Activated T-helper 1 cell treated with anti-CD3 and anti-CD28 coated beads, Interleukin-12 subunit alpha, Interleukin-12 subunit beta, Interleukin-2, Interleukin-4 antibody, amounts not matched to agents 30 ng/mL and 10 ng/mL and 1 ng/mL, durations not matched to agents 14 hours and 24 hours and 36 hours (primary cell): ENCODE measurements around the gene IGSF9. TPM values are rescaled to one million over a fixed set of nuclear protein-coding genes. Genes with fewer than 3 reads are reported as not detected.

ENCODE experiments used
- DNase-seq: peaks from one replicate; pipeline ENCODE4 v3.0.0; 2021; ENCODE audit warnings: low spot score
- H3K27ac Mint-ChIP-seq: one replicate; pipeline ENCODE4 v1.8.0; 2021; ENCODE audit warnings: mild to moderate bottlenecking, mixed read lengths
- H3K27me3 Mint-ChIP-seq: one replicate; pipeline ENCODE4 v1.8.0; 2022; ENCODE audit warnings: mild to moderate bottlenecking, moderate library complexity, mixed read lengths; ENCODE audit not compliant: insufficient read depth
- H3K36me3 Mint-ChIP-seq: one replicate; pipeline ENCODE4 v1.8.0; 2021; ENCODE audit warnings: low read depth, mixed read lengths
- H3K4me1 Mint-ChIP-seq: one replicate; pipeline ENCODE4 v1.8.0; 2021; ENCODE audit warnings: low read depth, mixed read lengths
- H3K4me3 Mint-ChIP-seq: one replicate; pipeline ENCODE4 v1.8.0; 2021; ENCODE audit warnings: mild to moderate bottlenecking, moderate library complexity, mixed read lengths
- H3K9me3 Mint-ChIP-seq: one replicate; pipeline ENCODE4 v1.8.0; 2021; ENCODE audit warnings: mixed read lengths
- intact Hi-C: fragments of 100-400 bp; cut with micrococcal nuclease; formaldehyde crosslinking; loops from one replicate; pipeline ENCODE4 v1.15.1; 2024
- total RNA-seq: library from RNA; stranded (reverse); gene quantifications from 2 replicates; pipeline ENCODE4 v1.2.3, GENCODE V29; 2022

The IGSF9 gene
- total RNA-seq, 1 donor from 2014 or later = not detected

- intact Hi-C loops = loop anchor here (10.0 kb wide), 1 partner anchor 435 kb away; no protein-coding TSS in a partner anchor
- Mint-ChIP-seq H3K27ac (no peak overlapping the region), H3K4me3 (no peak overlapping the region), H3K9me3 (no peaks in the 10 kb centered on the region), H3K27me3 (peaks cover 30% of the 10 kb centered on the region), H3K4me1 (peaks cover 9% of the 10 kb centered on the region), H3K36me3 (no peaks in the 10 kb centered on the region)
- DNase-seq = no peak
These were observed 5.8 kb downstream of the IGSF9 start for GRCh38 chr1:159939678-159940002.

- Mint-ChIP-seq H3K4me3 (no peak overlapping the region), H3K27ac (peak overlapping the region; percentile 67), H3K4me1 (peaks cover 9% of the 10 kb centered on the region), H3K27me3 (peaks cover 26% of the 10 kb centered on the region), H3K9me3 (no peaks in the 10 kb centered on the region), H3K36me3 (no peaks in the 10 kb centered on the region)
- DNase-seq = no peak
- intact Hi-C loops = loop anchor here (10.0 kb wide), 1 partner anchor 436 kb away; no protein-coding TSS in a partner anchor
These were observed 6.3 kb downstream of the IGSF9 start for GRCh38 chr1:159938905-159939677.

- peaks cover 9% of the 10 kb centered on the region for H3K4me1 Mint-ChIP-seq
- no peak overlapping the region for H3K4me3 Mint-ChIP-seq
- H3K36me3 Mint-ChIP-seq = no peaks in the 10 kb centered on the region
- intact Hi-C loops = loop anchor here (10.0 kb wide), 1 partner anchor 436 kb away; no protein-coding TSS in a partner anchor
- no peaks in the 10 kb centered on the region for H3K9me3 Mint-ChIP-seq
- peaks cover 20% of the 10 kb centered on the region for H3K27me3 Mint-ChIP-seq
- DNase-seq = no peak
- no peak overlapping the region for H3K27ac Mint-ChIP-seq
These were observed 7.1 kb downstream of the IGSF9 start for GRCh38 chr1:159938211-159938852.

- DNase-seq = no peak
- peaks cover 18% of the 10 kb centered on the region for H3K27me3 Mint-ChIP-seq
- peaks cover 9% of the 10 kb centered on the region for H3K4me1 Mint-ChIP-seq
- no peak overlapping the region for H3K27ac Mint-ChIP-seq
- no peak overlapping the region for H3K4me3 Mint-ChIP-seq
- intact Hi-C loops = loop anchor here (10.0 kb wide), 1 partner anchor 438 kb away; no protein-coding TSS in a partner anchor
- no peaks in the 10 kb centered on the region for H3K36me3 Mint-ChIP-seq
- no peaks in the 10 kb centered on the region for H3K9me3 Mint-ChIP-seq
These were observed 8.2 kb downstream of the IGSF9 start for GRCh38 chr1:159937054-159937750.

GRCh38 chr1:159936273-159936904 lies 9.0 kb downstream of the IGSF9 start:
- no peak overlapping the region for H3K4me3 Mint-ChIP-seq
- peak; percentile 76 for DNase-seq
- intact Hi-C loops = loop anchor here (1.0 to 10.0 kb wide), 4 partner anchors 11 to 438 kb away; partner anchors contain the start of gene TAGLN2
- peaks cover 16% of the 10 kb centered on the region for H3K27me3 Mint-ChIP-seq
- H3K4me1 Mint-ChIP-seq = peaks cover 9% of the 10 kb centered on the region
- H3K36me3 Mint-ChIP-seq = no peaks in the 10 kb centered on the region
- H3K27ac Mint-ChIP-seq = no peak overlapping the region
- H3K9me3 Mint-ChIP-seq = no peaks in the 10 kb centered on the region

GRCh38 chr1:159935719-159936272 lies 9.6 kb downstream of the IGSF9 start:
- Mint-ChIP-seq H3K27ac (no peak overlapping the region), H3K4me1 (peaks cover 9% of the 10 kb centered on the region), H3K9me3 (no peaks in the 10 kb centered on the region), H3K27me3 (peaks cover 16% of the 10 kb centered on the region), H3K4me3 (no peak overlapping the region), H3K36me3 (no peaks in the 10 kb centered on the region)
- intact Hi-C loops = loop anchor here (1.0 to 10.0 kb wide), 4 partner anchors 10 to 439 kb away; partner anchors contain the start of gene TAGLN2
- no peak for DNase-seq

GRCh38 chr1:159935305-159935704 lies 10.1 kb downstream of the IGSF9 start:
- H3K27me3 Mint-ChIP-seq = peaks cover 16% of the 10 kb centered on the region
- no peak for DNase-seq
- intact Hi-C loops = loop anchor here (10.0 kb wide), 1 partner anchor 439 kb away; no protein-coding TSS in a partner anchor
- H3K36me3 Mint-ChIP-seq = no peaks in the 10 kb centered on the region
- no peak overlapping the region for H3K27ac Mint-ChIP-seq
- H3K4me3 Mint-ChIP-seq = no peak overlapping the region
- peaks cover 9% of the 10 kb centered on the region for H3K4me1 Mint-ChIP-seq
- no peaks in the 10 kb centered on the region for H3K9me3 Mint-ChIP-seq

GRCh38 chr1:159934136-159935039 lies 11.0 kb downstream of the IGSF9 start:
- Mint-ChIP-seq H3K27me3 (peaks cover 16% of the 10 kb centered on the region), H3K4me1 (peaks cover 9% of the 10 kb centered on the region), H3K9me3 (no peaks in the 10 kb centered on the region), H3K4me3 (no peak overlapping the region), H3K27ac (no peak overlapping the region), H3K36me3 (no peaks in the 10 kb centered on the region)
- DNase-seq = no peak
- intact Hi-C loops = loop anchor here (10.0 kb wide), 1 partner anchor 440 kb away; no protein-coding TSS in a partner anchor

- Mint-ChIP-seq H3K9me3 (no peaks in the 10 kb centered on the region), H3K4me3 (no peak overlapping the region), H3K27ac (no peak overlapping the region), H3K36me3 (no peaks in the 10 kb centered on the region), H3K4me1 (peaks cover 7% of the 10 kb centered on the region), H3K27me3 (peaks cover 12% of the 10 kb centered on the region)
- DNase-seq = no peak
- intact Hi-C loops = loop anchor here (10.0 kb wide), 1 partner anchor 441 kb away; no protein-coding TSS in a partner anchor
These were observed 12.1 kb downstream of the IGSF9 start for GRCh38 chr1:159933347-159933746.

GRCh38 chr1:159932296-159933285 lies 12.8 kb downstream of the IGSF9 start:
- peaks cover 12% of the 10 kb centered on the region for H3K27me3 Mint-ChIP-seq
- no peak for DNase-seq
- H3K4me3 Mint-ChIP-seq = no peak overlapping the region
- no peaks in the 10 kb centered on the region for H3K9me3 Mint-ChIP-seq
- H3K4me1 Mint-ChIP-seq = no peaks in the 10 kb centered on the region
- peak overlapping the region; percentile 18 for H3K27ac Mint-ChIP-seq
- H3K36me3 Mint-ChIP-seq = no peaks in the 10 kb centered on the region
- intact Hi-C loops = loop anchor here (10.0 kb wide), 1 partner anchor 442 kb away; no protein-coding TSS in a partner anchor
